HepG2 (cell line): Measurements from ENCODE around the gene KRT33A. TPM values are rescaled to one million over a fixed set of nuclear protein-coding genes. Genes with fewer than 3 reads are reported as not detected.

Source experiments
- ATAC-seq: fragments of 200-7000 bp; cut with Tn5 transposase; 3 replicates; pipeline ENCODE4 v1.9.1; 2020; ENCODE audit warnings: mild to moderate bottlenecking, moderate library complexity
- BruUV-seq: library from RNA; stranded (reverse); fragments of 400-500 nt; replicated peaks from 2 replicates; lab custom pipeline; 2021; lab: Mats Ljungman, UMichigan
- CTCF ChIA-PET: fragments of 300-600 bp; formaldehyde crosslinking; extraction: SDS; loops from one replicate; lab custom pipeline; 2021; ENCODE audit warnings: low total read pairs, inconsistent platforms, low intra/inter-chr PET ratio; lab: Yijun Ruan, JAX
- POLR2A ChIA-PET: fragments of 350-600 bp; sonication (Branson Sonifier 250); formaldehyde crosslinking; loops from one replicate; lab custom pipeline; 2020; ENCODE audit warnings: antibody characterized with exemption, inconsistent platforms; lab: Yijun Ruan, JAX
- DNase-seq: peaks from one replicate; pipeline ENCODE4 v3.0.0-alpha.2; 2015; ENCODE audit warnings: low spot score
- FAIRE-seq: peaks from 3 replicates; lab custom pipeline; 2011; peaks lifted over from hg19 to GRCh38; lab: Jason Lieb, UNC
- H2AFZ ChIP-seq: one replicate; pipeline ENCODE4 v1.6.1; 2011; ENCODE audit warnings: low read length, inconsistent platforms
- H3K27ac ChIP-seq: fragments of 300-600 bp; 3 replicates; pipeline ENCODE4 v1.8.0; 2011; ENCODE audit warnings: mixed run types, mild to moderate bottlenecking, mixed read lengths, low read length, inconsistent platforms; ENCODE audit not compliant: insufficient read depth; ENCODE audit errors: extremely low read length
- H3K27me3 ChIP-seq, 2 experiments: fragments of 200-600 bp in 1 of 2; 2 replicates in 1 of 2; 3 replicates in 1 of 2; pipeline versions ENCODE4 v1.6.0 to v1.8.0; 2011; ENCODE audit warnings: low read length in 2 of 2, mild to moderate bottlenecking in 2 of 2, moderate library complexity in 2 of 2, inconsistent platforms in 1 of 2; ENCODE audit not compliant: insufficient read depth in 2 of 2, control insufficient read depth in 1 of 2
- H3K36me3 ChIP-seq, 2 experiments: fragments of 200-600 bp in 1 of 2; replicated peaks in 1 of 2; 2 replicates in 1 of 2; 3 replicates in 1 of 2; pipeline versions ENCODE4 v1.5.1 to v1.8.0; 2011; ENCODE audit warnings: low read length in 2 of 2, inconsistent platforms in 1 of 2; ENCODE audit not compliant: insufficient read depth in 2 of 2, control insufficient read depth in 1 of 2
- H3K4me1 ChIP-seq: 2 replicates; pipeline ENCODE4 v1.5.1; 2012; ENCODE audit warnings: low read length, inconsistent platforms; ENCODE audit not compliant: insufficient read depth
- H3K4me2 ChIP-seq: 2 replicates; pipeline ENCODE4 v1.6.0; 2011; ENCODE audit warnings: low read depth, low read length, inconsistent platforms
- H3K4me3 ChIP-seq, 3 experiments: fragments of 200-600 bp in 1 of 3; sonication (generic), shearing (Covaris generic) in 1 of 3; replicated peaks in 1 of 3; 2 replicates each; pipeline ENCODE4 v1.5.1; 2011 to 2016; ENCODE audit warnings: low read length in 3 of 3, inconsistent platforms in 2 of 3, low read depth in 2 of 3, mild to moderate bottlenecking in 2 of 3, control low read depth in 1 of 3, mixed read lengths in 1 of 3; ENCODE audit not compliant: insufficient read depth in 1 of 3
- H3K79me2 ChIP-seq: one replicate; pipeline ENCODE4 v1.6.1; 2011; ENCODE audit warnings: low read length, inconsistent platforms; ENCODE audit not compliant: insufficient read depth
- H3K9ac ChIP-seq: 2 replicates; pipeline ENCODE4 v1.6.0; 2011; ENCODE audit warnings: mild to moderate bottlenecking, low read depth, low read length, inconsistent platforms; ENCODE audit not compliant: insufficient read depth
- H3K9me3 ChIP-seq: 2 replicates; pipeline ENCODE4 v1.5.1; 2012; ENCODE audit warnings: mild to moderate bottlenecking, low read length
- H4K20me1 ChIP-seq: 2 replicates; pipeline ENCODE4 v1.6.0; 2011; ENCODE audit warnings: inconsistent platforms, mild to moderate bottlenecking, low read length, moderate library complexity; ENCODE audit not compliant: insufficient read depth
- FOXK1 ChIP-seq: sonication (generic); formaldehyde crosslinking; IDR thresholded peaks from 2 replicates; pipeline ENCODE4 v1.4.0; 2020; ENCODE audit warnings: low read depth, missing genetic modification reagents, borderline replicate concordance
- MAFG ChIP-seq: sonication (generic); formaldehyde crosslinking; IDR thresholded peaks from 2 replicates; pipeline ENCODE4 v1.5.1; 2020; ENCODE audit warnings: mild to moderate bottlenecking, missing genetic modification reagents
- MTERF4 ChIP-seq: sonication (generic); formaldehyde crosslinking; IDR thresholded peaks from 2 replicates; pipeline ENCODE4 v1.8.0; 2023; ENCODE audit warnings: mild to moderate bottlenecking, missing genetic modification reagents
- PRDM10 ChIP-seq: sonication (generic); formaldehyde crosslinking; IDR thresholded peaks from 2 replicates; pipeline ENCODE4 v1.4.0; 2020; ENCODE audit warnings: low read depth, missing genetic modification reagents
- TAF1 ChIP-seq: sonication (generic); formaldehyde crosslinking; IDR thresholded peaks from 2 replicates; pipeline ENCODE4 v1.4.0; 2020; ENCODE audit warnings: missing genetic modification reagents
- ZBTB43 ChIP-seq: sonication (generic); formaldehyde crosslinking; conservative IDR thresholded peaks from 2 replicates; pipeline ENCODE4 v1.4.0; 2020; ENCODE audit warnings: missing genetic modification reagents
- ZNF567 ChIP-seq: sonication (generic); formaldehyde crosslinking; IDR thresholded peaks from 2 replicates; pipeline ENCODE4 v1.8.1; 2023; ENCODE audit warnings: mild to moderate bottlenecking, missing genetic modification reagents, borderline replicate concordance
- ZNF576 ChIP-seq: sonication (generic); formaldehyde crosslinking; IDR thresholded peaks from 2 replicates; pipeline ENCODE4 v1.4.0; 2020; ENCODE audit warnings: mild to moderate bottlenecking, missing genetic modification reagents
- ZNF614 ChIP-seq: IDR thresholded peaks from 2 replicates; pipeline ENCODE4 v1.6.1; 2018; ENCODE audit warnings: missing biosample characterization, missing genetic modification reagents, inconsistent platforms, borderline replicate concordance
- ZNF737 ChIP-seq: sonication (generic); formaldehyde crosslinking; IDR thresholded peaks from 2 replicates; pipeline ENCODE4 v1.5.0; 2020; ENCODE audit warnings: missing genetic modification reagents, mild to moderate bottlenecking, borderline replicate concordance
- WGBS: methylation state at CpG from one replicate; pipeline ENCODE4 v1.1.6; 2017; ENCODE audit warnings: low lambda C conversion rate; 5-methylcytosine and 5-hydroxymethylcytosine counted together
- in situ Hi-C: cut with HindIII; loops from 2 replicates; pipeline ENCODE4 v1.10.0; 2017; ENCODE audit warnings: low pct_unique_long_range_greater_than_20kb; ENCODE audit not compliant: extremely low pct_ligation_motif_present
- intact Hi-C: fragments of 100-400 bp; cut with micrococcal nuclease; formaldehyde crosslinking; loops from one replicate; pipeline ENCODE4 v1.10.0; 2022; ENCODE audit not compliant: unreplicated experiment
- polyA plus RNA-seq, 8 experiments: library from polyadenylated mRNA; depleted of rRNA in 3 of 8; stranded (reverse) in 7 of 8; unstranded in 1 of 8; fragments of >200 nt; fragmentation: Illumina TruSeq in 4 of 8; extraction: Trizol in 4 of 8; gene quantifications; 2 replicates each; pipeline versions ENCODE4 v1.2.1 to v1.2.3, GENCODE V29; 2011 to 2016; ENCODE audit warnings: low read depth in 4 of 8, missing spikeins in 1 of 8, mixed read lengths in 1 of 8; ENCODE audit not compliant: insufficient read depth in 1 of 8
- total RNA-seq, 5 experiments: library from RNA; depleted of rRNA; stranded (reverse); fragments of >200 nt; fragmentation: Illumina TruSeq; extraction: Trizol; gene quantifications; 2 replicates each; pipeline ENCODE4 v1.2.3, GENCODE V29; 2016; ENCODE audit warnings: low read depth in 1 of 5

KRT33A gene
- total and polyA plus RNA-seq, 2 of the 13 experiments (the other 11 are each of a cell fraction or from before 2014, with no cell fraction given), result not detected

GRCh38 chr17:41302981-41303380 is 47.6 kb downstream of the KRT33A start (continued):
- TF ChIP-seq FOXK1 (CRISPR knock-in tag) (no peak), ZNF737 (no peak), MTERF4 (CRISPR knock-in tag) (no peak)
- TF ChIP-seq, all 625 proteins: peak for 0

- no peak for DNase-seq
- FAIRE-seq, result no peak
- Histone ChIP-seq H3K79me2 (no peaks in the 10 kb centered on the region), H3K36me3 (no peaks in the 10 kb centered on the region), H4K20me1 (no peaks in the 10 kb centered on the region), H3K27ac (no peak within 1 kb of the TSS), H3K4me3 (no peak within 1 kb of the TSS), H3K9ac (no peak within 1 kb of the TSS), H3K9me3 (no peaks in the 10 kb centered on the region), H3K4me1 (no peaks in the 10 kb centered on the region), H2AFZ (no peak within 1 kb of the TSS), H3K27me3 (peaks cover 2 to 30% of the 10 kb centered on the region in 2 experiments; a peak in 3 of 5 replicates), H3K4me2 (no peak within 1 kb of the TSS)
- ChIA-PET CTCF (no interaction called here), POLR2A (no interaction called here)
- intact Hi-C loops (no loop called here), in situ Hi-C loops (no loop called here)
- no peak for ATAC-seq
- WGBS, result 15% methylated on average over 8 of the region's 11 CpGs
- BruUV-seq, result no TSS peak
- TF ChIP-seq ZBTB43 (CRISPR knock-in tag), result no peak
- no peak for TF ChIP-seq ZNF614 (CRISPR knock-in tag)
- no peak for TF ChIP-seq MAFG (CRISPR knock-in tag)
- TF ChIP-seq PRDM10 (CRISPR knock-in tag), result no peak
- TF ChIP-seq ZNF576 (CRISPR knock-in tag), result no peak
- no peak for TF ChIP-seq ZNF567
- no peak for TF ChIP-seq TAF1 (CRISPR knock-in tag)
Measured at GRCh38 chr17:41301916-41302901, 48.4 kb downstream of the KRT33A start, which contains the start of gene KRTAP29-1. Gene KRTAP29-1 (minus strand): TSS chr17:41302851. CDS start chr17:41302851, 0 bp downstream.
